ENCODE measurements around the gene CDH5. TPM values are rescaled to one million over a fixed set of nuclear protein-coding genes. Genes with fewer than 3 reads are reported as not detected.

Gene CDH5
- total and polyA plus RNA-seq, 2 of the 13 experiments (the other 11 are each of a cell fraction or from before 2014, with no cell fraction given): 0.71 to 1.1 TPM

DNA sequence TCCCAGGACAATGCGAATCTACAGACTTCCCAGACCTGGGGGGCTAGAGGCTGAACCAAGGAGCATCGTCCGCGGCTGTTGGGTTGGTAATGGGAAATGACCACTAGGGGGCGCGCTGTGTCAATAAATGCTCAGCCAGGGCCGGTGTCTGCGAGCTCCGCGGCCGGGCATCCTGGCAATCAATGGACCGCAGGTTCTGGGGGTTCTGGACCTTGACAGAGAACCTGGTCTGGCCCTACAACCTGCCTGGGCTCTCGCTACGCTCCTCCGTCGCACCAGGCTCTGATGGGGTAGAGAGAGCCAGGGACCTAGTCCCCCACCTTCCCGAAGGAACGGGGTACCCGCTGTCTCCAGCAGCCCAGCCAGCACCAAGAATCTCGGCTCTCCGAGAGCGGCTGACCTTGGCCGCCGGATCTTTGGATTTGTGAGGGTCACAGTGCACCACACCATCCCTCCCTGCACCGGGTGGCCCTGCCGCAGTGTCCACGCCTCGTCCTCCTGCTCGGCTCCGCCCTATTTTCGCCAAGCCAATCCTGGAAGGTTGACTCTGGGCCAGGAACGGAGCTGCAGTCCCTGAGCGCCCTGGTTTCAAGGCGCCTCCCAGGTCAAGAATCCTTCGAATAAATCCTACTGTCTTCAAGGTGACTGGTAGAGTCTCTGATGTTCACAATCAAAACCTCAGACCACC, 40.2 kb downstream of the CDH5 start (continued):
- TF ChIP-seq SPEN (CRISPR knock-in tag; IDR thresholded peaks at IDR 0.05; ENCODE audit: low read depth) (peak; percentile 83), NR2F2 (IDR thresholded peaks at IDR 0.05; ENCODE audit: borderline replicate concordance, low read depth) (no peak), SIX1 (CRISPR knock-in tag; IDR thresholded peaks at IDR 0.05; ENCODE audit: borderline replicate concordance) (no peak), ETV5 (CRISPR knock-in tag; IDR thresholded peaks at IDR 0.05; ENCODE audit: borderline replicate concordance) (peak; percentile 67; the same call in 1 of the 2 replicates), ZNF552 (CRISPR knock-in tag; IDR thresholded peaks at IDR 0.05; ENCODE audit: borderline replicate concordance) (no peak; the same call in 1 of the 2 replicates), PHF8 (CRISPR knock-in tag; IDR thresholded peaks at IDR 0.05) (no peak; the same call in none of the 2 replicates), BRCA1 (CRISPR knock-in tag; IDR thresholded peaks at IDR 0.05) (no peak), ZNF407 (CRISPR knock-in tag; IDR thresholded peaks at IDR 0.05; ENCODE audit: not compliant biosample characterization) (peak; percentile 21), SATB2 (CRISPR knock-in tag; IDR thresholded peaks at IDR 0.05) (no peak), ZNF292 (CRISPR knock-in tag; IDR thresholded peaks at IDR 0.05; ENCODE audit: borderline replicate concordance, low read depth) (peak; percentile 85), LCORL (IDR thresholded peaks at IDR 0.05) (no peak), LCORL (CRISPR knock-in tag; IDR thresholded peaks at IDR 0.05) (peak; percentile 73; the same call in 1 of the 2 replicates), ATF7 (IDR thresholded peaks at IDR 0.05) (no peak), ATF7 (CRISPR knock-in tag; IDR thresholded peaks at IDR 0.05) (no peak)
- TF ChIP-seq, protein P1, sequence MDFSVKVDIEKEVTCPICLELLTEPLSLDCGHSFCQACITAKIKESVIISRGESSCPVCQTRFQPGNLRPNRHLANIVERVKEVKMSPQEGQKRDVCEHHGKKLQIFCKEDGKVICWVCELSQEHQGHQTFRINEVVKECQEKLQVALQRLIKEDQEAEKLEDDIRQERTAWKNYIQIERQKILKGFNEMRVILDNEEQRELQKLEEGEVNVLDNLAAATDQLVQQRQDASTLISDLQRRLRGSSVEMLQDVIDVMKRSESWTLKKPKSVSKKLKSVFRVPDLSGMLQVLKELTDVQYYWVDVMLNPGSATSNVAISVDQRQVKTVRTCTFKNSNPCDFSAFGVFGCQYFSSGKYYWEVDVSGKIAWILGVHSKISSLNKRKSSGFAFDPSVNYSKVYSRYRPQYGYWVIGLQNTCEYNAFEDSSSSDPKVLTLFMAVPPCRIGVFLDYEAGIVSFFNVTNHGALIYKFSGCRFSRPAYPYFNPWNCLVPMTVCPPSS (IDR thresholded peaks at IDR 0.05): no peak
- TF ChIP-seq, protein P2, sequence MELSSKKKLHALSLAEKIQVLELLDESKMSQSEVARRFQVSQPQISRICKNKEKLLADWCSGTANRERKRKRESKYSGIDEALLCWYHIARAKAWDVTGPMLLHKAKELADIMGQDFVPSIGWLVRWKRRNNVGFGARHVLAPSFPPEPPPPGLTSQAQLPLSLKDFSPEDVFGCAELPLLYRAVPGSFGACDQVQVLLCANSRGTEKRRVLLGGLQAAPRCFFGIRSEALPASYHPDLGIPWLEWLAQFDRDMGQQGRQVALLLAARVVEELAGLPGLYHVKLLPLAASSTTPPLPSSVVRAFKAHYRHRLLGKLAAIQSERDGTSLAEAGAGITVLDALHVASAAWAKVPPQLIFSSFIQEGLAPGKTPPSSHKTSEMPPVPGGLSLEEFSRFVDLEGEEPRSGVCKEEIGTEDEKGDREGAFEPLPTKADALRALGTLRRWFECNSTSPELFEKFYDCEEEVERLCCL (CRISPR knock-in tag; IDR thresholded peaks at IDR 0.05; ENCODE audit: borderline replicate concordance): no peak
- TF ChIP-seq, protein P3, sequence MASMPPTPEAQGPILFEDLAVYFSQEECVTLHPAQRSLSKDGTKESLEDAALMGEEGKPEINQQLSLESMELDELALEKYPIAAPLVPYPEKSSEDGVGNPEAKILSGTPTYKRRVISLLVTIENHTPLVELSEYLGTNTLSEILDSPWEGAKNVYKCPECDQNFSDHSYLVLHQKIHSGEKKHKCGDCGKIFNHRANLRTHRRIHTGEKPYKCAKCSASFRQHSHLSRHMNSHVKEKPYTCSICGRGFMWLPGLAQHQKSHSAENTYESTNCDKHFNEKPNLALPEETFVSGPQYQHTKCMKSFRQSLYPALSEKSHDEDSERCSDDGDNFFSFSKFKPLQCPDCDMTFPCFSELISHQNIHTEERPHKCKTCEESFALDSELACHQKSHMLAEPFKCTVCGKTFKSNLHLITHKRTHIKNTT (CRISPR knock-in tag; IDR thresholded peaks at IDR 0.05): no peak
- TF ChIP-seq, protein P4, sequence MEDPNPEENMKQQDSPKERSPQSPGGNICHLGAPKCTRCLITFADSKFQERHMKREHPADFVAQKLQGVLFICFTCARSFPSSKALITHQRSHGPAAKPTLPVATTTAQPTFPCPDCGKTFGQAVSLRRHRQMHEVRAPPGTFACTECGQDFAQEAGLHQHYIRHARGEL (CRISPR knock-in tag; IDR thresholded peaks at IDR 0.05): peak; percentile 36; the same call in 1 of the 2 replicates

All from HepG2 (cell line).